HepG2 (cell line): Measurements from ENCODE around the gene ETV6. TPM values are rescaled to one million over a fixed set of nuclear protein-coding genes. Genes with fewer than 3 reads are reported as not detected.

ENCODE experiments used
- ATAC-seq: fragments of 200-7000 bp; cut with Tn5 transposase; 3 replicates; pipeline ENCODE4 v1.9.1; 2020; ENCODE audit warnings: mild to moderate bottlenecking, moderate library complexity
- BruUV-seq: library from RNA; stranded (reverse); fragments of 400-500 nt; replicated peaks from 2 replicates; lab custom pipeline; 2021; lab: Mats Ljungman, UMichigan
- CTCF ChIA-PET: fragments of 300-600 bp; formaldehyde crosslinking; extraction: SDS; loops from one replicate; lab custom pipeline; 2021; ENCODE audit warnings: low total read pairs, inconsistent platforms, low intra/inter-chr PET ratio; lab: Yijun Ruan, JAX
- POLR2A ChIA-PET: fragments of 350-600 bp; sonication (Branson Sonifier 250); formaldehyde crosslinking; loops from one replicate; lab custom pipeline; 2020; ENCODE audit warnings: antibody characterized with exemption, inconsistent platforms; lab: Yijun Ruan, JAX
- DNase-seq: peaks from one replicate; pipeline ENCODE4 v3.0.0-alpha.2; 2015; ENCODE audit warnings: low spot score
- FAIRE-seq: peaks from 3 replicates; lab custom pipeline; 2011; peaks lifted over from hg19 to GRCh38; lab: Jason Lieb, UNC
- H2AFZ ChIP-seq: one replicate; pipeline ENCODE4 v1.6.1; 2011; ENCODE audit warnings: low read length, inconsistent platforms
- H3K27ac ChIP-seq: fragments of 300-600 bp; 3 replicates; pipeline ENCODE4 v1.8.0; 2011; ENCODE audit warnings: mixed run types, mild to moderate bottlenecking, mixed read lengths, low read length, inconsistent platforms; ENCODE audit not compliant: insufficient read depth; ENCODE audit errors: extremely low read length
- H3K27me3 ChIP-seq, 2 experiments: fragments of 200-600 bp in 1 of 2; 2 replicates in 1 of 2; 3 replicates in 1 of 2; pipeline versions ENCODE4 v1.6.0 to v1.8.0; 2011; ENCODE audit warnings: low read length in 2 of 2, mild to moderate bottlenecking in 2 of 2, moderate library complexity in 2 of 2, inconsistent platforms in 1 of 2; ENCODE audit not compliant: insufficient read depth in 2 of 2, control insufficient read depth in 1 of 2
- H3K36me3 ChIP-seq, 2 experiments: fragments of 200-600 bp in 1 of 2; replicated peaks in 1 of 2; 2 replicates in 1 of 2; 3 replicates in 1 of 2; pipeline versions ENCODE4 v1.5.1 to v1.8.0; 2011; ENCODE audit warnings: low read length in 2 of 2, inconsistent platforms in 1 of 2; ENCODE audit not compliant: insufficient read depth in 2 of 2, control insufficient read depth in 1 of 2
- H3K4me1 ChIP-seq: 2 replicates; pipeline ENCODE4 v1.5.1; 2012; ENCODE audit warnings: low read length, inconsistent platforms; ENCODE audit not compliant: insufficient read depth
- H3K4me2 ChIP-seq: 2 replicates; pipeline ENCODE4 v1.6.0; 2011; ENCODE audit warnings: low read depth, low read length, inconsistent platforms
- H3K4me3 ChIP-seq, 3 experiments: fragments of 200-600 bp in 1 of 3; sonication (generic), shearing (Covaris generic) in 1 of 3; replicated peaks in 1 of 3; 2 replicates each; pipeline ENCODE4 v1.5.1; 2011 to 2016; ENCODE audit warnings: low read length in 3 of 3, inconsistent platforms in 2 of 3, low read depth in 2 of 3, mild to moderate bottlenecking in 2 of 3, control low read depth in 1 of 3, mixed read lengths in 1 of 3; ENCODE audit not compliant: insufficient read depth in 1 of 3
- H3K79me2 ChIP-seq: one replicate; pipeline ENCODE4 v1.6.1; 2011; ENCODE audit warnings: low read length, inconsistent platforms; ENCODE audit not compliant: insufficient read depth
- H3K9ac ChIP-seq: 2 replicates; pipeline ENCODE4 v1.6.0; 2011; ENCODE audit warnings: mild to moderate bottlenecking, low read depth, low read length, inconsistent platforms; ENCODE audit not compliant: insufficient read depth
- H3K9me3 ChIP-seq: 2 replicates; pipeline ENCODE4 v1.5.1; 2012; ENCODE audit warnings: mild to moderate bottlenecking, low read length
- H4K20me1 ChIP-seq: 2 replicates; pipeline ENCODE4 v1.6.0; 2011; ENCODE audit warnings: inconsistent platforms, mild to moderate bottlenecking, low read length, moderate library complexity; ENCODE audit not compliant: insufficient read depth
- ATF1 ChIP-seq: IDR thresholded peaks from 2 replicates; pipeline ENCODE4 v1.6.1; 2016; ENCODE audit warnings: mild to moderate bottlenecking, control low read depth
- JDP2 ChIP-seq: sonication (generic); formaldehyde crosslinking; IDR thresholded peaks from 2 replicates; pipeline ENCODE4 v1.8.1; 2022; ENCODE audit warnings: missing genetic modification reagents, borderline replicate concordance
- LCORL ChIP-seq, 2 experiments: fragments of 450-650 bp in 1 of 2; sonication (generic) in 1 of 2; formaldehyde crosslinking in 1 of 2; IDR thresholded peaks; 2 replicates each; pipeline versions ENCODE4 v1.5.0 to v1.6.1; 2017 to 2020; ENCODE audit warnings: antibody characterized with exemption in 1 of 2, missing genetic modification reagents in 1 of 2
- NR2F2 ChIP-seq: IDR thresholded peaks from 2 replicates; pipeline ENCODE4 v1.6.1; 2012; ENCODE audit warnings: low read depth, inconsistent platforms, borderline replicate concordance
- POLR2A ChIP-seq, 2 experiments: IDR thresholded peaks; 2 replicates each; pipeline ENCODE4 v1.6.1; 2011; ENCODE audit warnings: low read depth in 2 of 2, low read length in 2 of 2, mild to moderate bottlenecking in 1 of 2, moderate library complexity in 1 of 2; ENCODE audit not compliant: insufficient read depth in 1 of 2
- PPARG ChIP-seq: conservative IDR thresholded peaks from 2 replicates; pipeline ENCODE4 v1.6.1; 2016; ENCODE audit warnings: missing biosample characterization, missing genetic modification reagents
- RAD51 ChIP-seq: fragments of 450-650 bp; IDR thresholded peaks from 2 replicates; pipeline ENCODE4 v1.6.1; 2016; ENCODE audit warnings: borderline replicate concordance
- TBX2 ChIP-seq: sonication (generic); formaldehyde crosslinking; IDR thresholded peaks from 2 replicates; pipeline ENCODE4 v1.5.0; 2020; ENCODE audit warnings: missing genetic modification reagents, mild to moderate bottlenecking, borderline replicate concordance
- TEF ChIP-seq: sonication (generic); formaldehyde crosslinking; IDR thresholded peaks from 2 replicates; pipeline ENCODE4 v1.5.0; 2020; ENCODE audit warnings: missing genetic modification reagents
- ZNF230 ChIP-seq: sonication (generic); formaldehyde crosslinking; IDR thresholded peaks from 2 replicates; pipeline ENCODE4 v1.4.0; 2020; ENCODE audit warnings: mild to moderate bottlenecking, missing genetic modification reagents
- ZNF296 ChIP-seq: sonication (generic); formaldehyde crosslinking; conservative IDR thresholded peaks from 2 replicates; pipeline ENCODE4 v1.5.0; 2020; ENCODE audit warnings: mild to moderate bottlenecking, missing genetic modification reagents
- ZNF33A ChIP-seq: sonication (generic); formaldehyde crosslinking; IDR thresholded peaks from 2 replicates; pipeline ENCODE4 v1.5.1; 2020; ENCODE audit warnings: missing genetic modification reagents, mild to moderate bottlenecking, moderate library complexity, borderline replicate concordance
- ZNF530 ChIP-seq: sonication (generic); formaldehyde crosslinking; IDR thresholded peaks from 2 replicates; pipeline ENCODE4 v1.5.0; 2020; ENCODE audit warnings: low read depth, mild to moderate bottlenecking, missing genetic modification reagents
- ZNF670 ChIP-seq: sonication (generic); formaldehyde crosslinking; IDR thresholded peaks from 2 replicates; pipeline ENCODE4 v1.8.0; 2022; ENCODE audit warnings: mild to moderate bottlenecking, missing genetic modification reagents, borderline replicate concordance
- ZNF841 ChIP-seq: sonication (generic); formaldehyde crosslinking; IDR thresholded peaks from 2 replicates; pipeline ENCODE4 v1.8.1; 2023; ENCODE audit warnings: missing genetic modification reagents, borderline replicate concordance
- WGBS: methylation state at CpG from one replicate; pipeline ENCODE4 v1.1.6; 2017; ENCODE audit warnings: low lambda C conversion rate; 5-methylcytosine and 5-hydroxymethylcytosine counted together
- in situ Hi-C: cut with HindIII; loops from 2 replicates; pipeline ENCODE4 v1.10.0; 2017; ENCODE audit warnings: low pct_unique_long_range_greater_than_20kb; ENCODE audit not compliant: extremely low pct_ligation_motif_present
- intact Hi-C: fragments of 100-400 bp; cut with micrococcal nuclease; formaldehyde crosslinking; loops from one replicate; pipeline ENCODE4 v1.10.0; 2022; ENCODE audit not compliant: unreplicated experiment
- polyA plus RNA-seq, 8 experiments: library from polyadenylated mRNA; depleted of rRNA in 3 of 8; stranded (reverse) in 7 of 8; unstranded in 1 of 8; fragments of >200 nt; fragmentation: Illumina TruSeq in 4 of 8; extraction: Trizol in 4 of 8; gene quantifications; 2 replicates each; pipeline versions ENCODE4 v1.2.1 to v1.2.3, GENCODE V29; 2011 to 2016; ENCODE audit warnings: low read depth in 4 of 8, missing spikeins in 1 of 8, mixed read lengths in 1 of 8; ENCODE audit not compliant: insufficient read depth in 1 of 8
- total RNA-seq, 5 experiments: library from RNA; depleted of rRNA; stranded (reverse); fragments of >200 nt; fragmentation: Illumina TruSeq; extraction: Trizol; gene quantifications; 2 replicates each; pipeline ENCODE4 v1.2.3, GENCODE V29; 2016; ENCODE audit warnings: low read depth in 1 of 5

ETV6 gene
- total and polyA plus RNA-seq, 2 of the 13 experiments (the other 11 are each of a cell fraction or from before 2014, with no cell fraction given), result 2.2 to 3.0 TPM

- ChIA-PET CTCF (no interaction called here), POLR2A (no interaction called here)
- H4K20me1 ChIP-seq, result no peaks in the 10 kb centered on the region
- BruUV-seq, result no TSS peak
- FAIRE-seq (no peak), ATAC-seq (no peak), DNase-seq (no peak)
- no peak overlapping the region for H3K27ac ChIP-seq
- H3K4me2 ChIP-seq, result no peak overlapping the region
- 91% methylated on average over 7 of the region's 7 CpGs for WGBS
- no peak overlapping the region for H3K4me3 ChIP-seq
- H3K27me3 ChIP-seq, result no peaks in the 10 kb centered on the region
- no peaks in the 10 kb centered on the region for H3K79me2 ChIP-seq
- H3K9me3 ChIP-seq, result no peaks in the 10 kb centered on the region
- H3K36me3 ChIP-seq, result no peaks in the 10 kb centered on the region
- H3K4me1 ChIP-seq, result peaks cover 8% of the 10 kb centered on the region
- intact Hi-C loops (no loop called here), in situ Hi-C loops (no loop called here)
- TF ChIP-seq ATF1 (CRISPR knock-in tag) (no peak), PPARG (CRISPR knock-in tag) (no peak), NR2F2 (no peak), ZNF670 (no peak), ZNF33A (CRISPR knock-in tag) (no peak), POLR2A (IDR thresholded peaks at IDR 0.05; ENCODE audit: insufficient read depth in 1 of 2, low read depth in 2 of 2, low read length in 2 of 2) (no peak), ZNF230 (no peak), LCORL (IDR thresholded peaks at IDR 0.05) (no peak), LCORL (CRISPR knock-in tag; IDR thresholded peaks at IDR 0.05) (no peak), ZNF530 (no peak), ZNF296 (no peak)
- H2AFZ ChIP-seq, result no peak overlapping the region
- no peak overlapping the region for H3K9ac ChIP-seq
Observed at GRCh38 chr12:11825278-11825677, 175.8 kb downstream of the ETV6 start.

DNA sequence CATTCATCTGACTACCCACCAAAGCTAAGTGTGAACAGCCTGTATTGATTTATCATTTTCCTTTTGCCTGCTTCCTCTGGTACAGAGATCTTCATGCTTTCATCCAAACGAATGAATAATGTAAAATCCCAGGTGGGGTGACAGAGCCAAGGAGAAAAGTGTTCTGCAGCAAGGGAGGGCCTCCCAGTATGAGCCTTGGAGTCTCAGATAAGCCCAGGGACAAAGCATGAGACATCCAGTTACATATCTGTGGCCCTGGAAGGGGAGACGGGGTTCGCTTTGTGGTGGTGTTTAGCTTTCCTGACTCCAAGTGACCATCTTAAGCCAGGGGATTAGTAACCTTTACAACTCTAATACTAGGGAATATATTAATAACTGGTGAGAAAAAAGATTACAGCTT lies 177.1 kb downstream of the ETV6 start:
- in situ Hi-C loops (no loop called here), intact Hi-C loops (no loop called here)
- WGBS, result 78% methylated on average over 3 of the region's 3 CpGs
- CTCF ChIA-PET, result no interaction called here
- Histone ChIP-seq H4K20me1 (no peaks in the 10 kb centered on the region), H3K4me3 (no peak overlapping the region), H3K27me3 (no peaks in the 10 kb centered on the region), H3K4me1 (peaks cover 8% of the 10 kb centered on the region), H3K9ac (no peak overlapping the region), H3K9me3 (no peaks in the 10 kb centered on the region), H3K4me2 (no peak overlapping the region), H2AFZ (no peak overlapping the region), H3K27ac (no peak overlapping the region), H3K79me2 (no peaks in the 10 kb centered on the region), H3K36me3 (no peaks in the 10 kb centered on the region)
- no TSS peak for BruUV-seq
- no peak for DNase-seq
- ATAC-seq, result no peak
- no peak for FAIRE-seq
- TF ChIP-seq TEF (CRISPR knock-in tag) (no peak), RAD51 (no peak), ZNF841 (CRISPR knock-in tag) (no peak), TBX2 (CRISPR knock-in tag) (no peak), JDP2 (no peak)
- POLR2A ChIA-PET, result no interaction called here
